ENCODE measurements around the gene MAP3K9. TPM values are rescaled to one million over a fixed set of nuclear protein-coding genes. Genes with fewer than 3 reads are reported as not detected.

Gene MAP3K9
- total and polyA plus RNA-seq, 9 of the 15 experiments (the other 6 are each of a cell fraction or from before 2014, with no cell fraction given) = 0.03 to 0.60 (median 0.36) TPM

- TF ChIP-seq MGA (IDR thresholded peaks at IDR 0.05) (no peak), HLTF (IDR thresholded peaks at IDR 0.05) (no peak), SMARCC2 (IDR thresholded peaks at IDR 0.05; ENCODE audit: low read depth) (no peak), EWSR1 (IDR thresholded peaks at IDR 0.05; ENCODE audit: borderline replicate concordance, low read depth, partially characterized antibody) (no peak)
These were observed 38.8 kb downstream of the MAP3K9 start (continued) for GRCh38 chr14:70770490-70770889.
